ENCODE data around the gene AIG1.
"Not testable (repeated sequence)": the region's sequence is repeated elsewhere in the genome, so short reads cannot be mapped to it uniquely, and the experiment has no call there.

Gene AIG1, protein sequence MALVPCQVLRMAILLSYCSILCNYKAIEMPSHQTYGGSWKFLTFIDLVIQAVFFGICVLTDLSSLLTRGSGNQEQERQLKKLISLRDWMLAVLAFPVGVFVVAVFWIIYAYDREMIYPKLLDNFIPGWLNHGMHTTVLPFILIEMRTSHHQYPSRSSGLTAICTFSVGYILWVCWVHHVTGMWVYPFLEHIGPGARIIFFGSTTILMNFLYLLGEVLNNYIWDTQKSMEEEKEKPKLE

DNA sequence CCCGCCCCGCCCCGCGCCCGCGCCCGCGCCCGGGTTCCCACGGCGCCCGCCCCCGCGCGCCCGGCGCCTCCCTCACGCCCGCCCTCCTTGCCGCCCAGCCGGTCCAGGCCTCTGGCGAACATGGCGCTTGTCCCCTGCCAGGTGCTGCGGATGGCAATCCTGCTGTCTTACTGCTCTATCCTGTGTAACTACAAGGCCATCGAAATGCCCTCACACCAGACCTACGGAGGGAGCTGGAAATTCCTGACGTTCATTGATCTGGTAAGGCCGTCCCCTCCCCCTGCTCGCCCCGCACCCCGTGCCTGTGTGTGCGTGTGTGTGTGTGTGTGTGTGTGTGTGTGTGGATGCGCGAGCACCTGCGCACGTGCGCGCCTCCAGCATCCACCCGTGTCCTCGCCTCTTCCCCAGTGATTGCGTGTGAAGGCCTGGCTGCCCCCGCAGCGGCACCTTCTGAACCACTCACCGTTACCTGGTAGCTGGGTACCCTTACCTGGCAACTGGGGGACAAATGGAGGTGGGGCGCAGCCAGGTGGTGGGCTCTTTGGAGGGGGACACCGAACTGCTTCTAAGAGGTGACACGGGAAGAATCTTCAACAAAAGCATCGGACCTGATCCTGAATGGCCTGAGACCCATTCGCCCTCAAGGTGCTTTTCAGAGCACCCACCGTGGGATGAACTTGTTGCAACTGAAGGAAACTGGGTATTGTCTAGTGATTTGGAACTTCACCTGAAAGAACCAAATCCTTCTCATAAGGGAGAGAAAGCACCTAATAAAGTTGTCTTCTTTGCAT is at the start of gene AIG1:
Gene AIG1, plus strand, starts transcription at position 84 of the 791 bp plus-strand sequence. Its CDS starts 37 bp downstream, at position 121.
- peak; percentile 75 for DNase-seq

DNA sequence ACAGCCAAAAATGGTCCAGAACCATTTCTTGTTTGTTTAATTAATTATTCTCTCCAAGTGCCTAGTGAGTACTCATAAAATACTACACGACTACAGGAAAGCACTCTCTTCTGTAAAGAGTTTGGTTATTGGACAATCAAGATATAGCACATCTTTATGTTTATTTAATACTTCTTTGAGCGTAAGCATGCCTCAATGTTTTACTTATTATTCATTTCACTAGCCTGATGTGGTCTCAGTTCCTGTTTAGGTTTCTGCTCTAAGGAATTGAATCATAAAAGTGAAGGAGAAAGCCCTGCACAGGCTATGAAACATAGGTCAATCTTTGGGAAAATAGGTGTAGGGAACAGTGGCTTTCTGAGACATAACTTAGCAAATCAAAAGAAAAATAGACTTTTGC is 45.9 kb upstream of the AIG1 start:
- no peak for DNase-seq

GRCh38 chr6:143015300-143015706 is 45.4 kb upstream of the AIG1 start:
- DNase-seq = no peak

DNA sequence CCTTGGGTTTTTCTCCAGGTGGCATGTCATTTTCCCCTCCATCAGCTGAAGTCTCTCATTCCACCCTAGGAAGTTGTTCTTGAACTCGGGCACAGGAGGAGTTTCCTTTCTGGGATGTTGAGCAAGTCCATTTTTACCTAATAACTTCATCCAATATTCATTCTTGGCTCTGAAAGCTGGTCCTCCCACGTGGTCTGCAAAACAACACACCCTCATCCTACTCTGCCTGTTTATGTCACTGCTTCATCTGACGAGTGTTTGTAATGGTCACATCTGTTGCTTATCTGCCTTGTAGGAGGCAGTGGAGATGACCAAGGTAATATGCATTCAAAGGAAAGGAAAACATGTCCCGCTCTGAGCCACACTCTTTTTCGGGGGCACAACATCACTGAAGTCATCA is 41.7 kb upstream of the AIG1 start:
- DNase-seq = no peak

DNA sequence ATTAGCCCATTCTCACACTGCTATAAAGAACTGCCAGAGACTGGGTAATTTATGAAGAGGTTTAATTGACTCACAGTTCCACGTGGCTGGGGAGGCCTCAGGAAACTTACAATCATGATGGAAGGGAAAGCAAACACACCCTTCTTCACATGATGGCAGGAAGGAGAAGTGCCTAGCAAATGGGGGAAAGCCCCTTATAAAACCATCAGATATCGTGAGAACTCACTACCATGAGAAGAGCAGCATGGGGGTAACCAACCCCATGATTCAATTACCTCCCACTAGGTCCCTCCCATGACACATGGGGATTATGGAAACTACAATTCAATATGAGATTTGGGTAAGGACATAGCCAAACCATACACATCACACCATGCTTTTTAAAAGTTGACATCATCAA is 39.8 kb upstream of the AIG1 start:
- not testable (repeated sequence) for DNase-seq

DNA sequence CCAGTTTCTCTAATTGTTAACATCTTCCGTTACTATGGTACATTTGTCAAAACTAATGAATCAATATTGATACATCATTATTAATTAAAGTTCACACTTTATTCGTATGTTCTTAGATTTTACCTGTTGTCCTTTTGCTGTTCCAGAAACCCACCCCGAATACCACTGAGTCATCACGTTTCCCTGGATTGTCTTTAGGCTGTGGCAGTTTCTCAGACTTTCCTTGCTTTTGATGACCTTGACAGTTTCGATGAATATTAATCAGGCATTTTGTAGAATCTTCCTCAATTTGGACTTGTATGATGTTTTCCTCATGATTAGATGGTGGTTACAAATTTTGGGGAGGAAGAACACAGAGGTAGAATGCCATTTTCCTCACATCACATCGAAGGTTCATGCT is 39.1 kb upstream of the AIG1 start:
- no peak for DNase-seq

DNA sequence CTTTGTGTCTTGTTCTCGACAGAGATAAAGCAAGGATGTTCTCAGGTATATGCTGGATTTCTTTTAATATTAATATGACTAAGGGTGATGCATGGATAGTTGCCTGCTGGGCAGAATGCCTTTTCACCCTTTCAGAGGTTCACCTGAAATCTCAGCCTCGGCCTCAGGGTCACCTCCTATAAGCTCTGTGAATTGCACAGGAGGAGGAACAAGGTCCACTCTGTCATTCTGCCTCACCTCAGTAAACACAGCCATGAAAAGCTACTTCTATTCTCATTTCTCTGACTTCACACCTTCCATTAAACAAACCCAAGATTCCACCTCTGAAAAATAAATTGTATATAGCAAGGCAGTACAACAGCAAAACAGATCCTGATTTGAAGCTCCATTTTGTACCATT is 38.1 kb upstream of the AIG1 start:
- DNase-seq = no peak

- DNase-seq = no peak
Measured at GRCh38 chr6:143023695-143024094, 37.0 kb upstream of the AIG1 start.

GRCh38 chr6:143024977-143025376 is 35.7 kb upstream of the AIG1 start:
- DNase-seq = no peak

DNA sequence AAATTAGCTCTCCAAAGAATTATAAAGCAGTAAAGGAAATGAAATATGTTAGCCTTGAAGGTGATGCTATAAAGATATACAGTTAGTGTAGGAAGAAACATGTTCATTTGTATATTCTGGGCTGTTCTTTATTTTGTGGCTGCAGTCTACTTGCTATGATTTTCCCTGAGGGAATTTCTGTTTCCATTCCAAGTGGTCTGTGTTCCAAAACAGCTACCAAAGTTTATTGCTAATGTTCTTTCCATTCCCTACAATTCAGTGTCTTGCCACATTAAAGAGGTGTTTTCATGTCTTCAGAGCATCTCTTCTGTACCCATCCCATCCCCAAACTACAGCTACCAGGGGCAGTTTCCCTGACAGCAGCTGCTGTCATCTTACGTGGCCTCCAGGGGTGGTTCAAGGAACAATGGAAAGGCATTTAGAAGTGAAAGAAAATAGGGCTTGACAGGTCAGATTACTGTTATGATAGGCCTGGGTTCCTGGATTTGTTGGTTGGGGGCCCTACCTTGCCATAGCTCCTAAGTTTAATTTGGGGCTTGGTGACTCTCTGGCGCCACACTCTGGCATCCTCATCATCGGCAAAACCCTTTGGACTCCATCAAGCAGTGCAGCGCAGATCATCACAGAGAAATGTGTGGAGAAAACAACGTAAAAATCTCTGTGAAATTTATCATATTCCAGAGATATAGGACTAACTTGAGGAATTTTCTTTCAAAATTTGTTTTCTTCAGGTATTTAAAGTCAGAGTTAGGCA is 33.8 kb upstream of the AIG1 start:
- peak; percentile 60 for DNase-seq

- no peak for DNase-seq
Measured at GRCh38 chr6:143034689-143035334, 25.9 kb upstream of the AIG1 start.

DNA sequence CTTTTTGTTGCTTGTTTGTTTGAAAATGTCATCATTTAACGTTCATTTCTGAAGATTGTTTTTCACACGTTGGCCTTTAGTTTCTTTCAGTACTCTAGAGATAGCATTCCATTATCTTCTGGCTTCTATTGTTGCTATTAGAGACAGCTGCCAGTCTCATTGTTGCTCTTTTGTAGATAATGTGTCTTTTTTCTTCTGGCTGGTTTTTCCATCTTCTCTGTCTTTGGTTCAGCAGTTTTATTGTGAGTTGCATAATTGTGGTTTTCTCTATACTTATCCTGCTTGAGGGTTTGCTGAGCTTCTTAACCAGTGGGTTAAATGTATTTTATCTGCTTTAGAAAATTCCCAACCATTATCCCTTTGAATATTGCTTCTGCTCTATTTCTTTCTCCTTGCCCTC is 23.2 kb upstream of the AIG1 start:
- DNase-seq = no peak

- DNase-seq = no peak
Measured at GRCh38 chr6:143038833-143039232, 21.9 kb upstream of the AIG1 start.

DNA sequence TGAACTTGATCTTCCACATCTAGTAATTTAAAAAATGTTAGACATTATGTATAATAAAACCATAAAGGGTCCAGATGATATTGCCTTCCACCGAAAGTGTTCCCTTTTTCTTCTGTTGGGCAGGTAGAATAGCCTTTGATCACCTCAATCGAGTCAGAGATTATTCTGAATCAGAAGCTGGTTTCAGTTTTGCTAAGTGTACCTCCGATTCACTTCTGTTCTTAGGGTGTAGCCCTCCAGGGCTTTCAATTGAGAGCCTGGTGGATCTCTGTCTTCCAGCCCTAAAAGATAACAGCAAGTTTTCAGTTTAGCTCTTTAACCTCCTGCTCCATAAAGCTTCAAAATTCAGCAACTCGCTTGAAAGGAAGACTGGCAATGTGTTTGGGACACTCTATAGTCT is 21.1 kb upstream of the AIG1 start:
- DNase-seq = no peak

GRCh38 chr6:143040018-143040417 is 20.7 kb upstream of the AIG1 start:
- DNase-seq = no peak

GRCh38 chr6:143044345-143044744 is 16.3 kb upstream of the AIG1 start:
- DNase-seq = not testable (repeated sequence)

GRCh38 chr6:143049611-143050010 is 11.1 kb upstream of the AIG1 start:
- DNase-seq = no peak

DNA sequence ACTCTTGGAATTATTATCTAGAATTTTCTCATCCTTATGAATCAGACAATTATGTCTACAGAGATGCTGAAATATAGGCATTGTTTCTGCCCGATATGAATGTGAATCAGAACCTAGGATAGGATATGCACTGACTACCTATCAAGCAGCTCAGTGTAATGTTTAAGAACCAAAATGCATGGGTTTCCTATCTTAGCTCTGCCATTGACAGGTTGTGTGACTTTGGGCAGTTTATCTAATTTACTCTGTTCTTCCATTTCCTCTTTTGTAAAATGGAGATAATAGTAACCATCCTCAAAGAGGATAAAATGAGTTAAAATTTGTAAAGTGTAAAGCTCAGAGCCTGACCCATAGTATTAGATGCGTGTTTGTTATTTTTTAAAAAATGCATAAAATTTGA is 10.2 kb upstream of the AIG1 start:
- DNase-seq = no peak

- no peak for DNase-seq
Measured at GRCh38 chr6:143052282-143052681, 8.4 kb upstream of the AIG1 start.

- no peak for DNase-seq
Measured at GRCh38 chr6:143053856-143054255, 6.8 kb upstream of the AIG1 start.

- DNase-seq = no peak
Measured at GRCh38 chr6:143054329-143054728, 6.4 kb upstream of the AIG1 start.

- DNase-seq = no peak
Measured at GRCh38 chr6:143055213-143055612, 5.5 kb upstream of the AIG1 start.

GRCh38 chr6:143055891-143056290 is 4.8 kb upstream of the AIG1 start:
- no peak for DNase-seq
